8988T (cell line): Measurements from ENCODE around the gene CCDC17.

Source experiments
- DNase-seq: peaks from one replicate; pipeline ENCODE4 v3.0.0; 2011

Gene CCDC17

DNA sequence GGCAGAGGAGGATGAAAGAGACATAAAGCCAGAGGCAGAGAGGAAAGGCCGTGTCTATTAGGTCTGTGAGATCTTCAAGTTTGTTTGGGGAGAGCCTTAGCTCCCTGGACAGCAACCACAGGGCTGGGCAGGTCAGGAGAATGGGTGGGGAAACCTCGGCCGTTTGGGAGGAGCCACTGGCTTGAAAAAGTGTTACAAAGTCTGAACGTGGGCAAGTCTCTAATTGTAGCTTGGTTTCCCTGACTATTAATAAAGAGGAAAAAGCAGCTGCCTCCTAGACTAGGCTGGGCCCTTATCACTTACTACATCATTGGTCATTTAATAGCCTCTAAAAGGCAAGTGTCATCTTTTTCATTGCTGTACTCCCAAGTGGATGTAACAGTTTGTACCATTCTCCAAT is at the start of gene CCDC17:
CCDC17 (minus strand) TSS at position 83 of the 400 bp plus-strand sequence. CDS start 145 bp downstream, outside the sequence.
- DNase-seq = no peak

DNA sequence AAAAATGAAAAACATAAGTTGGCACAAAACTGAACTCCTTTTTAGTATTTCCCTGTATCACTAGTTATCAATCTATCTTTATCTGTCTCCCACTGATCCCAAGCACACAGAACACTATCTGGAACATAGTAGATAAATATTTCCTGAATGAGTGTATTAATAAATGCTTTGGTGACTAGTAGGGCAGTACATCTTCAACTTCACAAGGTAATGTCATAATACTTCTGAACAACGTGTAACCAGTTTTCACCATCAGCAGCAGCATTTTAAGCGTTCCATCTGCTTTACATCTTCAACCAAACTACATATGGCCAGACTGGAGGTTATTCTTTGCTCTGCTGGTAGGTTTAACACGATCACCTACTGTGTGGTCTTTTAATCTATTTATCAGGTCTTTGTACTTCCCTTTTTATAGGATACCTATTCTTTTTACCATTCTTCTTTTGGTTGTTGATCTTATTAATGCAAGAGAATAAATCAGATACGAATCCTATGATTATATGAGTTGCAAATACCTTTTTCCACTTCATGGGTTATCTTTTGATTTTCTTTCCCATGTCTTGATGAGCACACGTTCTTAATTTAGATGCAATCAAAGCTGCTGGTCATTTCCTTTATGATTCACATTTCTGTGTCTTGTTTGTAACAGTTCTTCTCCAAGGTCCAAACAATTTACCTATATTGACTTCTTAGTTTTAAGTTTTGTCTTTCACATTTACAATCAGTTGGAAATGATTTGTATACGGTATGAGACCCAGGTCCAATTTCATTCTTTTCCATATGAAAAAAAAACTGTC is 46.2 kb upstream of the CCDC17 start:
- DNase-seq = no peak

DNA sequence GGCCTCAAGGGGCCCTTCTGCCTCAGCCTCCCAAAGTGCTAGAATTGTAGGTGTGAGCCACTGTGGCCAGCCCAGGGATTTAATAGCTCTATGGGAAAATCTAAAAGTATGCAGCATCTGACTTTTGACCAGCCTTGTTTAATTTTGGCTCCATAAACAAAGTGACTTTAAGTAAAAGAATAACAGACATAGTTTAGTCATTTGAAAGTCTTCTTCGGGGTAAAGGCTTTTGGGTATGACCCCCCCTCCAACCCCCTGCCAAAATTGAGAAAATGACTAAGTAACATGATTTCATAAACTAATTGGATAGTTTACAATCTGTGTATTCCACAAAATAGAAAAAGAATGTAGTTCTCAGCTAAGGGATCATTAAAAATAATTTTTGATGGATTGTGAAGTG is 45.5 kb upstream of the CCDC17 start:
- DNase-seq = no peak

DNA sequence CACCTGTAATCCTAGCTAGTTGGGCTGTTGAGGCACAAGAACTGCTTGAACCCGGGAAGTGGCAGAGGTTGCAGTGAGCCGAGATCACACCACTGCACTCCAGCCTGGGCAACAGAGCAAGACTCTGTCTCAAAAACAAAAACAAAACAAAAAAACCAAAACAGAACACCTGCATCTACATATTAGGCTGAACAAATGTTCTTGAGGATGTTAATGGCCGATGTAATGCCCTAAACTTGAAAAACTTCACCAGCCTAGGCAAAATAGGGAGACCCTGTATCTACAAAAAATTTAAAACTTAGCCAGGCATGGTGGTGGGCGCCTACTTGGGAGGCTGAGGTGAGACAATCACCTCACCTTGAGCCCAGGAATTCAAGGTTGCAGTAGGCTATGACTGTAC is 44.7 kb upstream of the CCDC17 start:
- DNase-seq = no peak

GRCh38 chr1:45667321-45668111 is 43.7 kb upstream of the CCDC17 start:
- DNase-seq = no peak

DNA sequence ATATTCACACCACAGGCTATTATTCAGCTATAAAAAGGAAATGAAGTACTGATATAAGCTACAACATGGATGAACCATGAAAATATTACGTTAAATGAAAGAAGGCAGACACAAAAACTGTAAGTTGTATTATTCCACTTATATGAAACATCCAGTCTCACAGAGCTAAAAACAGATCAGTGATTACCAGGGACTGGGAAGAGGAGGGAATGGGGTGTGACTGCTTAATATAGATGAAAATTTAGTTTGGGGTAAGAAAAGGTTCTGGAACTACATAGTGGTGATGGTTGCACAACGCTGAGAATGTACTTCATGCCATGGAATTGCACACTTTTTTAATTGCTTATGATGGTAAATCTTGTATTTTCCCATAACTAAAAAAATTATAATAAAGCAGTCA is 43.0 kb upstream of the CCDC17 start:
- DNase-seq = no peak

- no peak for DNase-seq
These were observed 36.5 kb upstream of the CCDC17 start for GRCh38 chr1:45660336-45660735.

DNA sequence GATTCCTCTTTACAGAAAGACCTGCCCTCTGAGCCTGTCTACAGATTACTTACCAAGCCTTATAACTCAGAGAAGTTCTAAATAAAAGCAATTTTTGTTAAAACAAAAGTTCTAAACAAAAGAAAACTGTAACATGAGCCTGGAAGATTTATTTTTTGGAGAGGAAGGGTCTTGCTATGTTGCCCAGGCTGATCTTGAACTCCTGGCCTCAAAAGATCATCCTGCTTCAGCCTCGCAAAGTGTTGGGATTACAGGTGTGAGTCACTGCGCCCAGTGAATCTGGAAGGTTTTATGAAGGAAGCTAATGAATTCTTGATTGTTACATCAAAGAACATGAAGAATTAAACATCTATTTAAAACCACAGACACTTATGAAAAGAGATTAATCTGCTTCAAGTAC is 35.4 kb upstream of the CCDC17 start:
- no peak for DNase-seq

GRCh38 chr1:45658171-45658570 is 34.3 kb upstream of the CCDC17 start:
- DNase-seq = no peak

DNA sequence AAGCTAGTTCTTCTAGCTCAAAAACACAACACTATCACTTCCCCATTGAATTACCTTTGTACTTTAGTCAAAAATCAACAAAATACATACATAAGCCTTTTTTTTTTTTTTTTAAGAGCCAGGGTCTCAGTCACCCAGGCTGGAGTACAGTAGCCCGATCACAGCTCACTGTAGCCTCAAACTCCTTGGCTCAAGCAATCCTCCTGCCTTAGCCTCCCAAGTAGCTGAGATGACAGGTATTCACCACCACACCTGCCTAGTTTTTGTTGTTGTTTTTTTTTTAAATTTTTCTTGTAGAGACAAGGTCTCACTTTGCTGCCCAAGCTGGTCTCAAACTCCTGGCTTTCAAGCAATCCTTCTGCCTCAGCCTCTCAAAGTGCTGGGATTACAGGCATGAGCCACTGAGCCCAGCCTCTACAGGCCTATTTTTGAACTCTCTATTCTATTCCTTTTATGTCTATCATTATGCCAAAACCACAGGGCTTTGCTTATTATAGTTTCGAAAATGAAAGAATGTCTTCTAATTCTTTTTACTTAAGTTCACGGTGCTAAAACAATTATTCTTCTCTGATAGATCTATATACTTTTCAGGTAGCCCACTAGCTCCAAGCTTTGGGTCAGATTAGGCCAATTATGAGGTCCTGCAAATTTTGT is 32.8 kb upstream of the CCDC17 start:
- no peak for DNase-seq

DNA sequence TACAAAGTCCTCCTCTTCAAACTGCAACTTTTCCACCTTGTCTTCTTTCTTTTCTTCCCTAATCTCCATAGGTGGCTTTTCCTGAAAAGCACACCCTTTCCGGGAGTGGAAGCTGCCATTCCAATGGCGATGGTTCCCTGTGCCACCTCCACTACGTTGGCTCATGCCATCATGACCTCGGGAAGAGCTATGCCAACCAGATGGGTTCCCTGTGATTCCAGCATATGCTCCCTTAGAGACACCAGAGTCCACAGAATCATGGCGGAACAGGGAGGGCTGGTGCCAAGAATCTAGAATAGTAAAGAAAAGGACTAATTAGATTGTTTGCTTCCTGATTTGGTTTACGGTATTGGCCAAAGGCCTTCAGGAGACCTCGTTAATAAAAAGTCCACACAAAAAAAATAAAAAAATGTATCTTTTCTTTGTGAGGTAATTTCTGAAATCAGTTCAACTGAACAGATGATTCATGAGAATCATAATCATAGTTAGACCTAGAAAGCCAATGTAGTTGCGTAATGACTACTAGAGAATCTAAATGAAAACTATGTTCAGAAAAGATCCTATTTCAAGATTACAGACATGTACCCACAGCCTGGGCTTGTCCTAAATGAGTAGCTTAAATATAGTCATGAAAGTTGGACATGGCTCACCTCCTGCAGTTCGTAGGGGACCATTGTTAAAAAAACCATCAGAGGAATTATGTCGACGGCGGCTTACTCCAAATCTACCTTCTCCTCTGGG is 30.9 kb upstream of the CCDC17 start:
- no peak for DNase-seq

GRCh38 chr1:45647248-45648021 is 23.6 kb upstream of the CCDC17 start:
- DNase-seq = no peak

GRCh38 chr1:45644661-45645060 is 20.8 kb upstream of the CCDC17 start:
- no peak for DNase-seq

- DNase-seq = no peak
These were observed 20.1 kb upstream of the CCDC17 start for GRCh38 chr1:45643978-45644377.

DNA sequence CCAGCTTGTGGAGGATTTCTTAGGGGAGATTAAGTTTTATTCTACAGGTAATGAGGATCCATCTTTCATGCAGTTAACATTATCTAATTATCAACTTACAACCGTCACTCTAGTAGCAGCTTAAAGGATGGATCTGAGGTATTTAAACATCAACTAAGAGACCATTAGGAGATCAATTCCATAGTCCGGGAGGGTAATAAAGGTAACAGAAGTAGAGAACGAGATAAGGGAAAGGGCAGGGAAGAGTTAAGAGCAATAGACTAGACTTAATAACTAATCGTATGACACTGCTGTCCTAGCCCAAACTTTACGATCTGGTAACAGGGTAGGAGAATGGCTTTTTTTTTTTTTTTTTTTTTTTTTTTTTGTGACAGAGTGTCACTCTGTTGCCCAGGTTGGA is 19.5 kb upstream of the CCDC17 start:
- DNase-seq = no peak

DNA sequence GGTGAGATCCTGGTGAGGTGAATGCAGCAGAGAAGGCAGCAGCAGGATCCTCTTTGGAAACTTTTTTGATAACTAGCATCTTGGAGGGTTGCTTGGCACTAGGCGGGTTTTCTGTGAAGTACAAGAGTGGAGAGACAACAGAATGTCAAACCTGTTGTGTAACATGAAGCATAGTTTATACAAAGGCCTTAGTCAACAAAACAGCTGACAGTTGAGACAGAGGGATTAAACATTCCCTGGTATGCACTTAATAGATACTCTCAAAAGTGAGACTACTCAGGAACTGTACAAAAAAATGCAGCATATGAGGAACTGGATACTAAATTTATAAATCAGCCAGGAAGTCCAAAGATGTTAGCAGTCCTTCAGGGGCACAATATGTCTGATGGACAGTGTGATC is 16.4 kb upstream of the CCDC17 start:
- no peak for DNase-seq

DNA sequence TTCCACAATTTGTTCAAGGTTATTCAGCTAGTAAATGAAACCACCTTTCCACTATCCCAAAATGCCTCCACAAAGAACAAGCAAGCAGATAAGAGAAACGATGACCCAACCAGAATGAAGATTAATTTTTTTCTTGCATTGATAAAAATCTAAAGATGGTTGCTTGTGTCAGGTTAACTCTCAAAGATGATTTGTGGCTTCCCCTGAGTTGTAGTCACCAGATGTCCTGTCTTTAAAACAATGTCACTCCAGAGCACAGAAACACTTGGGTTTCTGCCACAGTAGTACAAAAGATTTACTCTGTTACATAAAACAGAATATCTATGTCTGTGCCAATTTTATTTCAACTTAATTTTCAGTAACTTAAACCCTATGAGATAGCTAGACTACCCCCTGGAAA is 11.4 kb upstream of the CCDC17 start:
- no peak for DNase-seq

DNA sequence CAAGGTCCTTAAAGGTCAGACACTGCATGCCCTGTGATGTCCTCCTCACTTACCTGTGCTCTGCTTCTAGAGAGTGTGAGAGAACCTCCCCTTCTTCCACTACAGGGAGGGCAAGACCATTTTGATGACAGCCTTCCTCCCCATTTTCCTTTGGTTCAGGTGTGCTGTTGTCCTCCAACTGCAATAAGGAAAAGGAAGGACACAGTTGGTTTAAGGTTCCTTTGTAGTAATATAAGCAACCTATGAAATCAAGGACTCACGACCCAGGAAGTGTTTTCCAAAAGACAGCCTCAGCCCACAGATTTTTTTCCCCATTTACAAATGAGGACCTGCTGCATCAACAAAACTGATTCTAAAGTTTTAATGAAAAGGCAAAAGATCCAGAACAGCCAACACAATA is 6.6 kb upstream of the CCDC17 start:
- DNase-seq = no peak

- no peak for DNase-seq
These were observed 5.2 kb upstream of the CCDC17 start for GRCh38 chr1:45629035-45629434.

GRCh38 chr1:45622524-45623394 is 1.1 kb downstream of the CCDC17 start:
- no peak for DNase-seq

GRCh38 chr1:45621895-45622523 is 1.8 kb downstream of the CCDC17 start:
- no peak for DNase-seq
